ENCODE results near the gene PISD.
A peak's percentile ranks its signal among the peaks of the same experiment; 100 is the strongest.
"Not testable (repeated sequence)": the region's sequence is repeated elsewhere in the genome, so short reads cannot be mapped to it uniquely, and the experiment has no call there.

The PISD gene

DNA sequence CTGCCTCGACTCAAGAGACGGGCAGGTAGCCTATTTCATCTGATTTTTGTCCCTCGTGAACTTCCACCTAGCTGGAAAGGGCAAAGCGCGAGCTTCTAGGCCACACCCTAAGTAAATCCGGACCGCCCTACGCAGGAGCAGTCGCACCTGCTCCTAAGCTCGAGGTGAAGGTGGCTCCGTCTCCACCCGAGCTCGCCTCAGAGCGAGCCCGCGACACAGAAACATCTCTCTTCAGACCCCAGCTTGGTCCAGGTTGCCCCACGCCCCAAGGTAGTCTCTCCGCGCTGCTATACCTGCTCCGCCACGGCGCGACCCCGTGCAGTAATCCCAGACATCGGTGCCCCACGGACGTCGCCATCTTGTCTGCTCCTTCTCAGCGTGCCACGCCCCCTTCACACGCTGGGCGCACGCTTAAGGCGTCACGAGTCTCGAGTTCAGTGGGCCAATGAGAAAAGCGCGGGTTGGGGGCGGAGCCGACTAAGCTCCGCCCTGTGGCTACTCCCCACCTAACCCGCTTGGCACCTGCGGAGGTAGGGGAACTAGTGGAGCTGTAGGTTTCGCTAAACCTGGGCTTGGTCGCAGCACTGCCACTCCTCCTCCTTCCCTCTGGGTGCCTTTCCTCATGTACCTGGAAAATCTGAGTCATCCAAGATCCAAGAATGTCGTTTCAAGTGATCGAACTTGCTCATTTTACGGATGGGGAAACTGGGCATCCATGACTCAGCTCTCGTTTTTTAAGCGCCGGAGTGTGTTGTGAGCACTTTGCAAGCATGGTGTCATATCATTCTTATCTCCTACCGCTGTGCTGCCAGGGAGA is at the start of gene PISD:
Gene PISD, minus strand, starts transcription at position 365 of the 817 bp plus-strand sequence. Its CDS starts 7 bp downstream, at position 358.
- intact Hi-C loops (cut with DNase I), result loop anchor here (10.0 kb wide), 1 partner anchor 93 kb away; the partner anchor contains the start of genes DEPDC5 and PRR14L
- peak; percentile 89 to 97 (median 94) for DNase-seq

DNA sequence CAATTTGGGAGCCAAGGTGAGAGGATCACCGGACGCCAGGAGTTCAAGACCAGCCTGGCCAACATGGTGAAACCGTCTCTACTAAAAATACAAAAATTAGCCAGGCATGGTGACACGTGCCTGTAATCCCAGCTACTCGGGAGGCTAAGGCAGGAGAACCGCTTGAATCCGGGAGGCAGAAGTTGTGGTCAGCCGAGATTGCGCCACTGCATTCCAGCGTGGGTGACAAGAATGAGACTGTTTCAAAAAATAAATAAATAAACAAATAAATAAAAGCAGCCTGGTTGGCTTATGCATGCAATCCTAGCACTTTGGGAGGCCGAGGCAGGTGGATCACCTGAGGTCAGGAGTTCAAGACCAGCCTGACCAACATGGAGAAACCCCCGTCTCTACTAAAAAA is 49.2 kb upstream of the PISD start:
- intact Hi-C loops (cut with DNase I), result not testable (repeated sequence)

DNA sequence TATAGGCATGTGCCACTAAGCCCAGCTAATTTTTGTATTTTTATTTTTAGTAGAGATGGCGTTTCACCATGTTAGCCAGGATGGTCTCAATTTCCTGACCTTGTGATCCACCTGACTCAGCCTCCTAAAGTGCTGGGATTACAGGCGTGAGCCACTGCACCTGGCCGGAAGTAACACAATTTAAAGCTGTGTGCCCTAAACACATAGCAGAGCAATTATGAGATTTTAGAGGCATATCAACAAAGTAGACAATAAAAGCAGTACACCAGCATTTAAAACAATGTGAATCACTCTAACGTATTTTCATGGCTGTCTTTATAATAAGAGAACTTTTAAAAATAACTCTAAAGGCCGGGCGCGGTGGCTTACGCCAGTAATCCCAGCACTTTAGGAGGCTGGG is 45.5 kb upstream of the PISD start:
- DNase-seq, result no peak

More for the DNA sequence above, 49.2 kb upstream of the PISD start:
- DNase-seq, result not testable (repeated sequence)

DNA sequence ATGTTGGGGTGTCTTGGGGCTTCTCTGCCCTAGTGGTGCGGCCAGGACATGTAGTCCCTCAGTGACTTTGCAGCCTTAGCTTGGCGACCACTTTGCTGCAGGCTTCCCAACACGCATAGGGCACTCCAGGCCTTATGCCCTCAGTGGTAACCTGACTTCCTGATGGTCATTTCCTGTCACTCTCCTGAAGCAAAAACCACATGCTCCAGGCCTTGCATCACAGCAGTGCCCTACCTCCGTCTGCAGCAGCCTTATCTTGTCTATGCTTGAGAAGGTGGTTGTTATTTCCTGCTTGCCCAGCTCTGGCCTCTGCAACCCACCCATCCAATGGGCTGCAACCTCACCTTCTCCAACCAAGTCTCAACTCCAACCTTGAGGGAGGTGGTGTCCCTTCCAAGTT is 33.4 kb upstream of the PISD start:
- intact Hi-C loops (cut with DNase I), result no loop called here
- DNase-seq, result no peak

More for the DNA sequence above, 45.5 kb upstream of the PISD start:
- intact Hi-C loops (cut with DNase I), result no loop called here

DNA sequence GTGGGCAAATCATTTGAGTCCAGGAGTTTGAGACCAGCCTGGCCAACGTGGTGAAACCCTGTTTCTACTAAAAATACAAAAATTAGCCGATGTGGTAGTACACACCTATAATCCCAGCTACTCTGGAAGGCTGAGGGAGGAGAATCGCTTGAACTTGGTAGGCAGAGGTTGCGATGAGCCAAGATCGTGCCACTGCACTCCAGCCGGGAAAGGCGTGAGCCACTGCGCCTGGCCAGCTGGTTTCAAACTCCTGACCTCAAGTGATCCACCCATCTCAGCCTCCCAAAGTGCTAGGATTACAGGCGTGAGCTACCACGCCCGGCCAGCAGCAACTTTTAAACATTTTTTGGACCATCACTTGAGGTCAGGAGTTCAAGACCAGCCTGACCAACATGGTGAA is 32.0 kb upstream of the PISD start:
- intact Hi-C loops (cut with DNase I); DNase-seq: not testable (repeated sequence)

DNA sequence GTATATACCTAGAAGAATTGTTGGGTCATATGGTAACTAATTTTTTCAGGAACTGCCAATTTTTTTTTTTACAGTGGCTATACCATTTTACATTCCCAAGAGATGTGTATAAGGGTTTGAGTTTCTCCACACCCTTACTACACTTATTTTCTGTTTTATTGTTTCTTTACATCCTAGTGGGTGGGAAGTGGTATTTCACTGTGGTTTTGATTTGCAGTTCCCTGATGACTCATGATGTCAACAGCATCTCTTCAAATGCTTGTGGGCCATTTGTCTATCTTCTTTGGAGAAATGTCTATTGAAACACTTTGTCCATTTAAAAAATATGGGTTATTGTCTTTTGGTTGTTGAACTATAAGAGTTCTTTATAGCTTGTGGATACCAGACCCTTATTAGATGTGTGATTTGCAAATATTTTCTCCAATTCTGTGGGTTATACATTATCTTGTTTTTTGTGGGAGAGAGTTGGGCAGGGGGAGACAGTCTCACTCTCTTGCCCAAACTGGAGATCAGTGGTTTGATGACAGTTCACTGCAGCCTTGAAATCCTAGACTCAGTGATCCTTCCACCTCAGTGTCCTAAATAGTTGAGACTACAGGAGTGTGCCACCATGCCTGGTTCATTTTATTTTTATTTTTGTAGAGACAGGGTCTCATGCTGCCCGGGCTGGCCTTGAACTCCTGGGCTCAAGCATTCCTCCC is 30.3 kb upstream of the PISD start:
- intact Hi-C loops (cut with DNase I), result no loop called here
- DNase-seq, result no peak

DNA sequence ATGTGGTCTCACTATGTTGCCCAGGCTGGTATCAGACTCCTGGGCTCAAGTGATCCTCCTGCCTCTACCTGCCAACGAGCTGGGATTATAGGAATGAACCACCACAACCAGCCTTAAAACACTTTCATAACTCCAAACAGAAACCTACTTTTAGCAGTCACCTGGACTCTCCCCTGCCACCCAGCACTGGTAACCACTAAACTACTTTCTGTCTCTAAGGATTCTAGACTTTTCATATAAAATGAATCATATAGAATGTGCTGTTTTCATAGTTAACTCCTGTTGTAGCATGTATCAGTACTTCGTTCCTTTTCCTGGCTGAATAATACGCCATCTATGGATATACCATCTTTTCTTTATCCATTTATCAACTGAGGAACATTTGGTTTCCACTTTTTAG is 29.4 kb upstream of the PISD start:
- no peak for DNase-seq
- intact Hi-C loops (cut with DNase I), result no loop called here

- intact Hi-C loops (cut with DNase I), result no loop called here
- no peak for DNase-seq
Observed at GRCh38 chr22:31683181-31684105, 21.4 kb upstream of the PISD start.

GRCh38 chr22:31682751-31683150 is 20.7 kb upstream of the PISD start:
- intact Hi-C loops (cut with DNase I), result no loop called here
- DNase-seq, result no peak

GRCh38 chr22:31681349-31682345 is 19.6 kb upstream of the PISD start:
- DNase-seq, result no peak
- intact Hi-C loops (cut with DNase I), result no loop called here

DNA sequence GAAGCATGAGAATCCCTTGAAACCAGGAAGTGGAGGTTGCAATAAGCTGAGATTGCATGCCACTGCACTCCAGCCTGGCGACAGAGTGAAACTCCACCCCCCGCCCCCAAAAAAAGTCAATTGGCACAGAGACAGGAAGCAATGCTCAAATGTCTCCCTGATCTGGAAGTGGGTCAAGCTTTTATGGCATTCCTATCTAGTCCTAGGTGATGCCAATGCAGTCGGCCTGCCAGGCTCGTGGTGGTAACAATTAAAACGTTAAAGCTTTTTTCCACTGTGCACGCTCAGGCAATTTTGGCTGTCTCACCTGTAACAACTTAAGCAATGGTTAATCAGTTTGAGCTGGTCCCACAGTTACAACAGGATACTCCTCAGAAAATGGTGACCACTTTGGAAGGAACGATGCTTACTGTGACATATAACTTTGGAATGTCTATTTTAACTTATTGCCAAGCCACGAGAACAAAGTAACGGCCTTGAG is 18.9 kb upstream of the PISD start:
- no peak for DNase-seq
- intact Hi-C loops (cut with DNase I), result no loop called here

DNA sequence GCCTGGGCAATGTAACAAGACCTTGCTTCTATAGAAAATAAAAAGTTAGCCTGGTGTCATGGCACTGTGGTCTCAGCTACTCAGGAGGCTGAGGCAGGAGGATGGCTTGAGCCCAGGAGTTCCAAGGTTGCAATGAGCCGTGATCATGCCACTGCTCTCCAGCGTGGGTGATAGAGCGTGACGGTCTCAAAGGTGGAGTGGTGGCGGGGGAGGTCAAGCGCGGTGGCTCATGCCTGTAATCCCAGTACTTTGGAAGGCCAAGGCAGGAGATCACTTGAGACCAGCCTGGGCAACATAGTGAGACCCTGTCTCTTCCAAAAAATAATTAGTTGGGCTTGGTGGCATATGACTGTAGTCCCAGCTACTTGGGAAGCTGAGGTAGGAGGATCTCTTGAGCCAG is 16.7 kb upstream of the PISD start:
- intact Hi-C loops (cut with DNase I), result no loop called here
- no peak for DNase-seq

- DNase-seq, result peak; percentile 86 to 97 (median 93)
- intact Hi-C loops (cut with DNase I), result no loop called here
Observed at GRCh38 chr22:31676700-31677099, 14.7 kb upstream of the PISD start.

DNA sequence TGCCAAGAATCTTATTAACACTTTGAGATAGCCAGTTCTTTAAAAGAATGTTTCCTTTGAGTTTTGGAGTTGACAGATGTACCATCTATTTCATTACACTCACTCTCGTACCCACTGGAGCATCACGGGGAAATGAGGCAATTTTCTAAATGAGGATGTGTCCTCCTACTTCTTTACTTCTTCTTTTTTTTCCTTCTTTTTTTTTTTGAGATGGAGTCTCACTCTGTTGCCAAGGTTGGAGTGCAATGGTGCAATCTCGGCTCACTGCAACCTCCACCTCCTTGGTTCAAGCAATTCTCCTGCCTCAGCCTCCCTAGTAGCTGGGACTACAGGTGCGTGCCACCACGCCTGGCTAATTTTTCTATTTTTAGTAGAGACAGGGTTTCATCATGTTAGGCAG is 12.2 kb upstream of the PISD start:
- intact Hi-C loops (cut with DNase I); DNase-seq: not testable (repeated sequence)

DNA sequence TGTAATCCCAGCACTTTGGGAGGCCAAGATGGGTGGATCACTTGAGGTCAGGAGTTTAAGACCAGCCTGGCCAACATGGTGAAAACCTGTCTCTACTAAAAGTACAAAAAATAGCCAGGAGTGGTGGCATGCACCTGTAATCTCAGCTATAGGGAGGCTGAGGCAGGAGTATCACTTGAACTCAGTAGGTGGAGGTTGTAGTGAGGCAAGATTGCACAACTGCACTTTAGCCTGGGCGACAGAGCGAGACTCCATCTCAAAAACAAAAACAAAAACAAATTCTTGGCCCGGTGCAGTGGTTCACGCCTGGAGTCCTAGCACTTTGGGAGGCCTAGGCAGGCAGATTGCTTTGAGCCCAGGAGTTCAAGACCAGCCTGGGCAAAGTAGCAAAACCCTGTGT is 6.8 kb upstream of the PISD start:
- DNase-seq, result not testable (repeated sequence)
- intact Hi-C loops (cut with DNase I), result loop anchor here (5.0 to 10.0 kb wide), 2 partner anchors 86 to 298 kb away; partner anchors contain the start of genes DEPDC5 and PRR14L

DNA sequence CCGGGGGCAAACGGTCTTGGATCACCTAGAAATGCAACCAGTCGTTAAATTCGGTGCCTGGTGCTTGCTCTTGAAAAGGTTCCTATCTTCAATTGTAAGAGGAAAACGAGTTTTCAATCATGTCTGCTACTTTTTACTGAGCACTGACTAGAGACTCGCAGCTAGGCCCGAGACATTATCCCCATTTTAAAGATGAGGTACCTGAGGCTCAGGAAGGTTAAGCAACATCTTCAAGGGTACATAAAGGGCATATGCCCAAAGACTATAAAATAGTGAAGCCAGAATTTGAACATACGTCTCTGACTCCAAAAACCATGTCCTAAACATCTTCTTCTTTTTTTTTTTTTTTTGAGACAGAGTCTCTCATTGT is 638 bp upstream of the PISD start:
- DNase-seq, result no peak
- intact Hi-C loops (cut with DNase I), result loop anchor here (10.0 kb wide), 1 partner anchor 92 kb away; the partner anchor contains the start of genes DEPDC5 and PRR14L

- intact Hi-C loops (cut with DNase I), result loop anchor here (10.0 kb wide), 1 partner anchor 94 kb away; the partner anchor contains the start of genes DEPDC5 and PRR14L
- peak in 9 of 42 donors; percentile 22 to 51 (median 33) for DNase-seq
Observed at GRCh38 chr22:31660860-31661341, 1.1 kb downstream of the PISD start.

- intact Hi-C loops (cut with DNase I), result no loop called here
- DNase-seq, result no peak
Observed at GRCh38 chr22:31659246-31659645, 2.8 kb downstream of the PISD start.

Data from head of caudate nucleus (tissue), 42 donors.